ENCODE measurements around the gene TESK2.

The TESK2 gene

DNA sequence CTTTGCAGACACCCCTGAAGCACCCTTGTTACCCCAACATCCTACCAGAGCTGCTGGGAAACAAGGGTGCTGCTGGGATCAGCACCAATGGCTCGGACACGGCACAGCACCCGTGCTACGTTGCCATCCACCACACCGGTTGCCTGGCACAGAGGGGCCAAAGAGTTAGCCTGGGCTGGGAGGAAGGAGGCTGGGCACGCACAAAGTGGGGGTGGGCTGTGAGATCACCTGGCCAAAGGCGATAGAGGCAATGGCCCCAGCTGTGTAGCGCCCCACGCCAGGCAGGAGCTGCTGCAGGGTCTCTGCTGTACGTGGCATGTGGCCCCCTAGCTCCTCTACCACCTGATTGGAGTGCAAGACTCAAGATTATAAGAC is 158.6 kb downstream of the TESK2 start:
- Histone ChIP-seq H3K27ac (no peak overlapping the region), H2AFZ (no peak overlapping the region), H3K9me3 (ENCODE audit: control insufficient read depth, low read length) (no peaks in the 10 kb centered on the region), H3K4me2 (ENCODE audit: low read length) (no peak overlapping the region), H3K9ac (no peak overlapping the region), H3K36me3 (ENCODE audit: control insufficient read depth, insufficient read depth, low read length) (no peaks in the 10 kb centered on the region), H3K4me3 (ENCODE audit: low read depth, low read length) (no peak overlapping the region), H3K4me1 (no peaks in the 10 kb centered on the region), H3K79me2 (no peaks in the 10 kb centered on the region), H3K27me3 (ENCODE audit: control insufficient read depth, insufficient read depth, low read length) (no peaks in the 10 kb centered on the region)
- TF ChIP-seq, protein P1, sequence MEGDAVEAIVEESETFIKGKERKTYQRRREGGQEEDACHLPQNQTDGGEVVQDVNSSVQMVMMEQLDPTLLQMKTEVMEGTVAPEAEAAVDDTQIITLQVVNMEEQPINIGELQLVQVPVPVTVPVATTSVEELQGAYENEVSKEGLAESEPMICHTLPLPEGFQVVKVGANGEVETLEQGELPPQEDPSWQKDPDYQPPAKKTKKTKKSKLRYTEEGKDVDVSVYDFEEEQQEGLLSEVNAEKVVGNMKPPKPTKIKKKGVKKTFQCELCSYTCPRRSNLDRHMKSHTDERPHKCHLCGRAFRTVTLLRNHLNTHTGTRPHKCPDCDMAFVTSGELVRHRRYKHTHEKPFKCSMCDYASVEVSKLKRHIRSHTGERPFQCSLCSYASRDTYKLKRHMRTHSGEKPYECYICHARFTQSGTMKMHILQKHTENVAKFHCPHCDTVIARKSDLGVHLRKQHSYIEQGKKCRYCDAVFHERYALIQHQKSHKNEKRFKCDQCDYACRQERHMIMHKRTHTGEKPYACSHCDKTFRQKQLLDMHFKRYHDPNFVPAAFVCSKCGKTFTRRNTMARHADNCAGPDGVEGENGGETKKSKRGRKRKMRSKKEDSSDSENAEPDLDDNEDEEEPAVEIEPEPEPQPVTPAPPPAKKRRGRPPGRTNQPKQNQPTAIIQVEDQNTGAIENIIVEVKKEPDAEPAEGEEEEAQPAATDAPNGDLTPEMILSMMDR (IDR thresholded peaks at IDR 0.05) = no peak

DNA sequence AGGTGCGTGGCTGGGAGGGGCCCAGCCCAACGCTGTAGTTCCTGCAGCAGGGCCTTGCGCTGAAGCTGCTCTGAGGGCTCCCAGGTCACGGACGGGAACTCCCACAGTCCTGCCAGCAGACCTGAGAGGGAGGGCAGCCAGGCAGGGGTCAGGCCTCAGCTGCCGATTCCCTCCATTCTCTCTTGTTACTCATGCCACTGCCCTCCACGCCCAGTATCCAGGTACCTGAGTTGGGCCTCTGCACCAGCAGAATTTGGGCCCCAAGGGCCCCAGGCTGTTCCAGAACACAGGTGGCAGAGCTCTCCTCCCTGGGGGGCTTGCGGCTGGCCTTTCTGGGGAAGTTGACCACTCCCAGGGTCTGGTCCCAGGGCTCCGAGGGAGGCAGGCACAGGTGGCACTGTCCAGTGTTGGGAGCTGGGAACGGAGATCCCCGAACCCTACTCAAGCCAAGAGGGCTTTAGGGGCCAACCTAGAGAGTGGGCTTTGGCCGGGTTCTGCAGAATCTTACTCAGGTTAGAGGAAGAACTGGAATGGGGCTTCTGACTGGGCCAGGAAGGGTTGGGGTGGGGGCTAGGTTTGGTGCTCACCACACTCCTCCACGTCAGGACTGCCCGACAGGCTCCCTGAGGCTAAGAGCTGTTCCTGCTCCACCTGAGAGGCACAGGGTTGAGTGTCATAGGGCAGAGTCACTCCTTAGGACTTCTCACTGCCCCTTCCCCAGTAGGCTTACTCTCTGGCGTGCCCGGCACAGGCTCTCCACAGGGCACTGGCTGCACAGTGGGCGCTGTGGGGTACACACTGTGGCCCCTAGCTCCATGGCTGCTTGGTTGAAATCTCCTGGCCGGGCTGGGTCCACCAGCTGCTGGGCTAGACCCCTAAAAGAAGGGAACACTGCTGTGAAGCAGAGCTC is 159.3 kb downstream of the TESK2 start:
- Histone ChIP-seq H3K4me3 (ENCODE audit: low read depth, low read length) (no peak overlapping the region), H3K9ac (no peak overlapping the region), H3K79me2 (no peaks in the 10 kb centered on the region), H3K4me2 (ENCODE audit: low read length) (no peak overlapping the region), H3K9me3 (ENCODE audit: control insufficient read depth, low read length) (no peaks in the 10 kb centered on the region), H3K27ac (no peak overlapping the region), H3K27me3 (ENCODE audit: control insufficient read depth, insufficient read depth, low read length) (no peaks in the 10 kb centered on the region), H3K4me1 (no peaks in the 10 kb centered on the region), H2AFZ (no peak overlapping the region), H3K36me3 (ENCODE audit: control insufficient read depth, insufficient read depth, low read length) (no peaks in the 10 kb centered on the region)
- TF ChIP-seq, protein P1 (IDR thresholded peaks at IDR 0.05) = no peak

GRCh38 chr1:45329445-45329844 is 161.5 kb downstream of the TESK2 start:
- Histone ChIP-seq H3K4me2 (ENCODE audit: low read length) (no peak overlapping the region), H3K9ac (no peak overlapping the region), H3K4me3 (ENCODE audit: low read depth, low read length) (no peak overlapping the region), H3K4me1 (no peaks in the 10 kb centered on the region), H3K27me3 (ENCODE audit: control insufficient read depth, insufficient read depth, low read length) (no peaks in the 10 kb centered on the region), H3K79me2 (no peaks in the 10 kb centered on the region), H3K36me3 (ENCODE audit: control insufficient read depth, insufficient read depth, low read length) (no peaks in the 10 kb centered on the region), H2AFZ (no peak overlapping the region), H3K9me3 (ENCODE audit: control insufficient read depth, low read length) (no peaks in the 10 kb centered on the region), H3K27ac (no peak overlapping the region)
- TF ChIP-seq, protein P1 (IDR thresholded peaks at IDR 0.05) = no peak

DNA sequence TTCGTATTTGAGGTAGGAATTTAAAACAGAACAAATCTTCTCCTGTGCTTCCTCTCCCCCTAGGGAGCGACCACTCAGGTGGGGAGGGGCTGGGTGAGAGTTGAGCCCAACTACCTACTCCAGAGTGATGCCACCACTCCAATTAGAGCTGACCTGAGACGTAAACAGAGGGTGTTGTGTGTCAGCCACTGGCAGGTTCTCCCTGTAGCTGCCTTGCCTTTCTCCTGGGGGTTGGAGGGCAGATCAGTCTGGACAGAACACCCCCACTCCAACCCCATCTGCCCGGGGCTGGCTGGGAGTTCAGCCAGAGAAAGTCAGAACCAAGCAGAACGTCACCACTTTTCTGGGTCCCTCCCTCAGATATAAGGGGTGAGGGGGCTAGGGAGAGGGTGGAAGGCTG is 162.3 kb downstream of the TESK2 start:
- H3K9ac ChIP-seq = no peak overlapping the region
- no peaks in the 10 kb centered on the region for H3K27me3 ChIP-seq (ENCODE audit: control insufficient read depth, insufficient read depth, low read length)
- H3K9me3 ChIP-seq (ENCODE audit: control insufficient read depth, low read length) = no peaks in the 10 kb centered on the region
- no peak overlapping the region for H3K4me3 ChIP-seq (ENCODE audit: low read depth, low read length)
- TF ChIP-seq, protein P1 (IDR thresholded peaks at IDR 0.05) = no peak
- no peaks in the 10 kb centered on the region for H3K79me2 ChIP-seq
- H3K4me1 ChIP-seq = no peaks in the 10 kb centered on the region
- no peak overlapping the region for H3K4me2 ChIP-seq (ENCODE audit: low read length)
- H2AFZ ChIP-seq = no peak overlapping the region
- no peak overlapping the region for H3K27ac ChIP-seq
- H3K36me3 ChIP-seq (ENCODE audit: control insufficient read depth, insufficient read depth, low read length) = no peaks in the 10 kb centered on the region
